Measurements from ENCODE around the gene KCNQ5. TPM values are rescaled to one million over a fixed set of nuclear protein-coding genes. Genes with fewer than 3 reads are reported as not detected.

The KCNQ5 gene
- total RNA-seq, 2 experiments from 2014 or later, result 2.1 to 2.5 TPM

DNA sequence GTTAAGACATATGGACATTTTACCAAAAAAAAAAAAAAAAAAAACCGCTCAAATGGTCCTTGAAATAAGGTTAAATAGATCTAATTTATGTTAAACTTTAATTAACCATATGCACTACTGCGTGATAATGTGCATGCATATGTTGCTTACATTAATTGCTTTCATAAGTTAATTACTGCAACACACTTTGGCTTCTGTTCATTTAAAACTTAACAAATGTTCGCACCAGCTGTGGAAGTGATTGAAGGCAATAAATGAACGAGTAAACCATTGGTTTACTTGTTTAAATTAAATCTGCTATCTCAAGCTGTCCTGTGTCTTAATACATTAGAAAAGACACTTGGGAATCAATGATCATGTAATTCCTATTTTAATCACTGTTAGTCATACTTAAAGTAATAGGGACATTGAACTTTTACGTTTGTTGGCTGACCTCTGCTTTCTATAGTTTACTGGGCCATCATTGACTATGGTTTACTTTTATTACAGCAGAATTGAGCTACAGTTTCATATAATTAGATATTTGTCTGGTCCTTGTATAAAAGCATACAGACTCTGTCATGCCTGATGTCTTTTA lies 308.8 kb downstream of the KCNQ5 start:
- no peaks in the 10 kb centered on the region for H3K27me3 Mint-ChIP-seq
- H3K27ac Mint-ChIP-seq, result no peak overlapping the region
- H3K36me3 Mint-ChIP-seq (ENCODE audit: low read depth), result no peaks in the 10 kb centered on the region
- intact Hi-C loops (cut with DNase I, micrococcal nuclease), result no loop called here
- ATAC-seq (ENCODE audit: poor library complexity) (no peak), DNase-seq (no peak)
- H3K4me1 Mint-ChIP-seq (ENCODE audit: low read depth), result no peaks in the 10 kb centered on the region
- Histone ChIP-seq H3K9me3 (ENCODE audit: control insufficient read depth in 1 of 2, insufficient read depth in 1 of 2, low read length in 2 of 2) (no peaks in the 10 kb centered on the region), H3K27ac (ENCODE audit: low read depth in 1 of 2, low read length in 2 of 2) (no peak overlapping the region), H3K4me3 (ENCODE audit: low read length) (no peak overlapping the region), H3K4me1 (ENCODE audit: insufficient read depth, low read length) (no peaks in the 10 kb centered on the region), H3K27me3 (ENCODE audit: control insufficient read depth in 1 of 2, insufficient read depth in 2 of 2, low read length in 2 of 2) (no peaks in the 10 kb centered on the region), H3K36me3 (ENCODE audit: insufficient read depth, low read length) (no peaks in the 10 kb centered on the region)
- no peak overlapping the region for H3K4me3 Mint-ChIP-seq
- ChIA-PET POLR2A (no interaction called here), CTCF (no interaction called here)
- TF ChIP-seq, protein P1, sequence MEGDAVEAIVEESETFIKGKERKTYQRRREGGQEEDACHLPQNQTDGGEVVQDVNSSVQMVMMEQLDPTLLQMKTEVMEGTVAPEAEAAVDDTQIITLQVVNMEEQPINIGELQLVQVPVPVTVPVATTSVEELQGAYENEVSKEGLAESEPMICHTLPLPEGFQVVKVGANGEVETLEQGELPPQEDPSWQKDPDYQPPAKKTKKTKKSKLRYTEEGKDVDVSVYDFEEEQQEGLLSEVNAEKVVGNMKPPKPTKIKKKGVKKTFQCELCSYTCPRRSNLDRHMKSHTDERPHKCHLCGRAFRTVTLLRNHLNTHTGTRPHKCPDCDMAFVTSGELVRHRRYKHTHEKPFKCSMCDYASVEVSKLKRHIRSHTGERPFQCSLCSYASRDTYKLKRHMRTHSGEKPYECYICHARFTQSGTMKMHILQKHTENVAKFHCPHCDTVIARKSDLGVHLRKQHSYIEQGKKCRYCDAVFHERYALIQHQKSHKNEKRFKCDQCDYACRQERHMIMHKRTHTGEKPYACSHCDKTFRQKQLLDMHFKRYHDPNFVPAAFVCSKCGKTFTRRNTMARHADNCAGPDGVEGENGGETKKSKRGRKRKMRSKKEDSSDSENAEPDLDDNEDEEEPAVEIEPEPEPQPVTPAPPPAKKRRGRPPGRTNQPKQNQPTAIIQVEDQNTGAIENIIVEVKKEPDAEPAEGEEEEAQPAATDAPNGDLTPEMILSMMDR (IDR thresholded peaks at IDR 0.05), result no peak
- no peaks in the 10 kb centered on the region for H3K9me3 Mint-ChIP-seq

DNA sequence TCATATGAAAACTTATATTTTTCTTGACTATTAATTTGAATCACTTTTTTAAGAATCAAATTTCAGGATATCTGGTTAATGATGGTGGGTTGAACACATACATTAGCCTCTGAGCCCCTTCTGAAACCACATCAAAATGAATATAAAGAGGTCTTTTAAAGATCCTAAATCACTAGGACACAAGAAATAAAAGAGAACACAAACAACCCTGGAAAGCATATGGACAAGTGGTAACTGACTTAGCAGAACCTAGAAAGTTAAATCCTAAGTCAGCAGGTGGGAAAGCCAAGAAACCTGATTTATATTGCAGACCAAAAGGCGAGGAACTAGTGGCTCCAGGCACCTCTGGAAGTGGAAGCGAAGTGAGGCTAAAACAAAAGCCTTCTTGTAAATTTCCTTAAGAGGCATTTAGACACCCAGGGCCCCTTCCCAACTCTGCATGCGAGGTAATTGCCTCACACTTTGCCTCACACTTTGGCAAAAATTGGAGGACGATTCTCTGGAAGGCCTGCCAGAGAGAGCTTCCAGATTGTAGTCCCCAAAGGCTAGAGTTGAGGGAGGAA lies 309.5 kb downstream of the KCNQ5 start:
- intact Hi-C loops (cut with DNase I, micrococcal nuclease), result no loop called here
- Histone ChIP-seq H3K36me3 (ENCODE audit: insufficient read depth, low read length) (no peaks in the 10 kb centered on the region), H3K4me3 (ENCODE audit: low read length) (no peak overlapping the region), H3K4me1 (ENCODE audit: insufficient read depth, low read length) (no peaks in the 10 kb centered on the region), H3K9me3 (ENCODE audit: control insufficient read depth in 1 of 2, insufficient read depth in 1 of 2, low read length in 2 of 2) (no peaks in the 10 kb centered on the region), H3K27ac (ENCODE audit: low read depth in 1 of 2, low read length in 2 of 2) (no peak overlapping the region), H3K27me3 (ENCODE audit: control insufficient read depth in 1 of 2, insufficient read depth in 2 of 2, low read length in 2 of 2) (no peaks in the 10 kb centered on the region)
- H3K27me3 Mint-ChIP-seq, result no peaks in the 10 kb centered on the region
- ChIA-PET POLR2A (no interaction called here), CTCF (no interaction called here)
- H3K9me3 Mint-ChIP-seq, result no peaks in the 10 kb centered on the region
- DNase-seq, result no peak
- H3K4me3 Mint-ChIP-seq, result no peak overlapping the region
- no peaks in the 10 kb centered on the region for H3K36me3 Mint-ChIP-seq (ENCODE audit: low read depth)
- no peaks in the 10 kb centered on the region for H3K4me1 Mint-ChIP-seq (ENCODE audit: low read depth)
- ATAC-seq (ENCODE audit: poor library complexity), result no peak
- TF ChIP-seq, protein P1 (IDR thresholded peaks at IDR 0.05), result no peak
- no peak overlapping the region for H3K27ac Mint-ChIP-seq

DNA sequence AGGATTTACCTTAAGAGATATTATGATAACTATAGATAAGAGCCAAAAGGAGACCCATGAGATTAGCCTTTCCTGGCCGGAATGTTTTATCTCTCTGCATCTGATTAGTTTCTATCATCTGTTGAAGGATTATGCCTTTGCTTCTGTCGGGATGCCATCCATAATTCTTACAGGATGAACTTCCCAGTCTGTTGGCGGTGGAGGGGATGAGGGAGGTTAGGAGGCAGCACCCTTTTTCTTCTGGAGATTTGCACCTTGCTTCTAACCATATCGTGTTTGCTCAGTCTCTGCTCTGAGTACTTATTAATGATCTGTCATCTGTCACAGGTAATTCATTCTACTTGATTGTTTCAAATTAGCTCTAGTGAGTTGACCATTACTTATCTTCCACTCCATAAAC lies 311.4 kb downstream of the KCNQ5 start:
- Histone ChIP-seq H3K9me3 (ENCODE audit: control insufficient read depth in 1 of 2, insufficient read depth in 1 of 2, low read length in 2 of 2) (no peaks in the 10 kb centered on the region), H3K4me1 (ENCODE audit: insufficient read depth, low read length) (no peaks in the 10 kb centered on the region), H3K27me3 (ENCODE audit: control insufficient read depth in 1 of 2, insufficient read depth in 2 of 2, low read length in 2 of 2) (no peaks in the 10 kb centered on the region), H3K4me3 (ENCODE audit: low read length) (no peak overlapping the region), H3K27ac (ENCODE audit: low read depth in 1 of 2, low read length in 2 of 2) (no peak overlapping the region), H3K36me3 (ENCODE audit: insufficient read depth, low read length) (no peaks in the 10 kb centered on the region)
- no peak for ATAC-seq (ENCODE audit: poor library complexity)
- intact Hi-C loops (cut with DNase I, micrococcal nuclease), result no loop called here
- no peaks in the 10 kb centered on the region for H3K4me1 Mint-ChIP-seq (ENCODE audit: low read depth)
- H3K27me3 Mint-ChIP-seq, result no peaks in the 10 kb centered on the region
- H3K27ac Mint-ChIP-seq, result no peak overlapping the region
- CTCF ChIA-PET, result no interaction called here
- no peaks in the 10 kb centered on the region for H3K36me3 Mint-ChIP-seq (ENCODE audit: low read depth)
- TF ChIP-seq, protein P1 (IDR thresholded peaks at IDR 0.05), result no peak
- no peak for DNase-seq
- POLR2A ChIA-PET, result no interaction called here
- no peak overlapping the region for H3K4me3 Mint-ChIP-seq
- no peaks in the 10 kb centered on the region for H3K9me3 Mint-ChIP-seq

Data from CD4-positive, alpha-beta T cell (primary cell).